ENCODE data around the gene CACNA2D4.

The CACNA2D4 gene

GRCh38 chr12:1769809-1770494 is 148.5 kb downstream of the CACNA2D4 start:
- FAIRE-seq: no peak

DNA sequence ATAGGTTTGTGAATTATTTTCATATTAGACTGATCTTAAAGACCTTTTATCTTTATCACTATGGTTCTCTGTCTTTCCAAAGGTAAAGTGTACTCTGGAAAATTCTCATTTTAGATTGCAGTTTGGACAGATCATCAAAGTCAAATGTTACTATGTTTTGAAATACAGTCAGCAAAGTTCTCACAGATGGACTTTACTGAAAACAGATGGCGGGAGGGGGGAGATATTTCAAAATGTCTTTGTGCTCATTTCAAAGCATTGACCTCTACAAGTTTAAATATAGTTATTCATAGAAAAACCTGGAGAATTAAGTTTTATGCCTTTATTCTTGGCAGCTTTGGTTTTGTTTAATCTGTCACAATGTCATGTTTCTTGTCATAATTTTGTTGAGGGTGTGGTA is 149.8 kb downstream of the CACNA2D4 start:
- peak; percentile 35 for FAIRE-seq

- FAIRE-seq: no peak
Measured at GRCh38 chr12:1767407-1768090, 150.9 kb downstream of the CACNA2D4 start.

DNA sequence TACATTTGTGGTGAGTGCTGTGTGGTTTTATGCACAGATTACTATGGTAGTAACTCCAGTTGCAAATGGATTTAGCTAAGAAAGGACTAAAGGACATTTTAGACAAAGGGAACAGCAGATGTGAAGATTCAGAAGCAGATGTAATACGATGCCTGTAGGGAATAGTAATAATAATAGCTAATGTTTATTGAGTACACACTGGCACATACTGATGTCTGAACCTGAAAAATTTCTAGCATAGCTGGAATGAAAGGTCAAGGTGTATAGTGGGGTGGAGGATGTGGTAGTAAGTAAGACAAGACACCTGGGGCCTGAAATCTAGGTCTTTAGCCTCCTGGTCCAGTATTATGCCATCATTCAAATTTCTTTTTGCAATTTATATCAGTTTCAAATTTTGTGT is 152.3 kb downstream of the CACNA2D4 start:
- FAIRE-seq: no peak

- FAIRE-seq: no peak
Measured at GRCh38 chr12:1763153-1763552, 155.3 kb downstream of the CACNA2D4 start.

- no peak for FAIRE-seq
Measured at GRCh38 chr12:1761857-1762256, 156.6 kb downstream of the CACNA2D4 start.

GRCh38 chr12:1760566-1761382 is 157.7 kb downstream of the CACNA2D4 start:
- FAIRE-seq: no peak

- FAIRE-seq: peak; percentile 69
Measured at GRCh38 chr12:1758887-1759286, 159.6 kb downstream of the CACNA2D4 start.

DNA sequence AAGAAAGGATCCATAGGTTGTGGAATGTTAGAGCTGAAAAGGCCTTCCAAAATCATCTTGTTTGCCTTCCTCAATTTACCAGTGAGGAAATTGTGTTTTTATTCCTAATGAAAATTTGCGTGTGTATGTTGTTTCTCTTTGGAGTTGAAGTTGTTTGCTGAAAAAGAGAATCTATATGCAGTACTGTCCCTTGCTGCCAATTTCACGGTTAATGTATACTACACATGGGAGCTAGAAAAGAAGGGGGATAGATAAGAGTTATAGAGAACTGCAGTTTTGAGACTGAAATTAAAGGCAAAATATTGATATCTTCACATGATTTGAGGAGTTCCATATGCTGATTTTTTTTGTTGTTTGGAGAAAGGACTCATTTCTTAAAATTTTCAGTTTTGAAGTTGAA is 160.1 kb downstream of the CACNA2D4 start:
- FAIRE-seq: no peak

DNA sequence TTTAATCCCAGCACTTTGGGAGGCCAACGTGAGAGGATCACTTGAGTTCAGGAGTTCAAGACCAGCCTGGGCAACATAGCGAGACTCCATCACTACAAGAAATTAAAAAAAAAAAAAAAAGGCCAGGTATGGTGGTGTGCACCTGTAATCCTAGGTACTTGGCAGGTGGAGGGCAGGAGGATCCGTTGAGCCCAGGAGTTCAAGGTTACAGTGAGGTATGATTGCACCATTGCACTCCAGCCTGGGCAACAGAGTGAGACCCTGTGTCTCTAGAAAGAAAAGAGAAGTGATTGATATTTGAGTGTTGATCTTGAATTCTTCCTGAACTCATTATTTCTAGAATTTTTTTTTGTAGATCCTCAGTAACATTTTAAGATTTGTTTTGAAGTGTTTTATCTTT is 168.2 kb downstream of the CACNA2D4 start:
- no peak for FAIRE-seq

DNA sequence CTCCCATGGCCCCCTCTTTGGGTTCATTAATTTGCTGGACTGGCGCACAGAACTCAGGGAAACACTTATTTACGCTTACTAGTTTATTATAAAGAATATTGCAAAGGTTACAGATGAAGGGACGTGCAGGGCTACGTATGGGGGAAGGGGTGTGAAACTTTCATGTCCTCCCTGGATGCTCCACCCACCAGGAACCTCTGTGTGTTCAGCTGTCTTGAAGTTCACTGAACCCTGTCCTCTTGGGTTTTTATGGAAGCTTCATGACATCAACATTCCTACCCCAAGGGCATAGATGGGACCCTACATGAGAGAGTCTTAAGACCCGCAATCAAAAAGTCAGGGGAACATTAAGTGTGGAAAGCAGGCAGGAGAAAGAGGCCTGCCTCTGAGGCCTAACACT is 169.4 kb downstream of the CACNA2D4 start:
- no peak for FAIRE-seq

DNA sequence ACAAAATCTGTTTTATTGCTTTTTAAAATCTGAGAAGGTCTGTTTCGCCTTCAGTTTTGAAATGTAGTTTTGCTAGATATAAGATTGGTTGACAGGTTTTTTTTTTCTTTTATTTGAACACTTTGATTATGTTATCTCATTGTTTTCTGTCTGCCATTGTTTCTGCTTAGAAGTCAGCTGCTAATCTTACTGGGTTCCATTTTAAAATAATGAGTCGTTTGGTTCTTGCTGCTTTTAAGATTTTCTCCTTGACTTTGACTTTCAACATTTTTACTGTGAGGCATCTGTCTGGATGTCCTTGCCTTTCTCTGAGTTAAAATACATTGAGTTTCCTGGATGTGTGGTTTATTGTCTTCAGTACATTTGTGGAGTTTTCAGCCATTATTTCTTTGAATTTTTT is 170.8 kb downstream of the CACNA2D4 start:
- FAIRE-seq: no peak

GRCh38 chr12:1744932-1745331 is 173.5 kb downstream of the CACNA2D4 start:
- FAIRE-seq: no peak

Measured in endometrium (tissue), 2 donors.